Measurements from ENCODE around the gene RNF217.

Gene RNF217

DNA sequence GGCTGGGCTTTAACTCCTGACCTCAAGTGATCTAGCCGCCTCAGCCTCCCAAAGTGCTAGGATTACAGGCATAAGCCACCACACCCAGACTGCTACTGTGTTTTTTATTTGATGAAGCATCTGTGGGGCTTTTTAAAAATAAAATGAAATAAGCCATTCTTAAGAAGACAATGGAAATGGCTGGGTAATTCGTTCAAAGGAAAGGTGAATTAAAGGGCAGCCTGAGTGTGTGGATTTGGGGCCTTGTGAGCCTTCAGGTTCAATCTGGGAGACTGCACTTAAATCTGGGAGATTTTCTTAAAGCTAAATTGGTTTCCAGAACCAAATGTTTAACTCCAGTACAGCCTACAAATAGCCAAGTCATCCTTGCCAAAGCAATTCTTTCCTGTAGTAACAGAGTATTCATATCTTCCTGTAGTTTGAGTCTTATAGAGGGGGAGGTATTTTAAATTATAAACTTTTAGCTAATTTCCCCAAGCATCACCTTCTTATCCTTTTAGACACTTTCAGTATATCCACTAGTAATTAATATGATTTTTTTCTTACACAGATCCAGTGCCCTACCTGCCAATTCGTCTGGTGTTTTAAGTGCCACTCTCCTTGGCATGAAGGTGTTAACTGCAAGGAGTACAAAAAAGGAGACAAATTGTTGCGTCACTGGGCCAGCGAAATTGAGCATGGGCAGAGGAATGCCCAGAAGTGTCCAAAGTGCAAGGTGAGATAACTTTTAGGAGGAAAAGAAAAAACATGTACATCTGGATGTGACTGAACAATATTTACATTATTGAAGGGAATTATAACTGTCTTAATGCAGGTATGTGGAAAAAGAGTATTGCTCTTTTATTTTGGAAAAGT, 95.4 kb downstream of the RNF217 start:
- TF ChIP-seq, protein P1, sequence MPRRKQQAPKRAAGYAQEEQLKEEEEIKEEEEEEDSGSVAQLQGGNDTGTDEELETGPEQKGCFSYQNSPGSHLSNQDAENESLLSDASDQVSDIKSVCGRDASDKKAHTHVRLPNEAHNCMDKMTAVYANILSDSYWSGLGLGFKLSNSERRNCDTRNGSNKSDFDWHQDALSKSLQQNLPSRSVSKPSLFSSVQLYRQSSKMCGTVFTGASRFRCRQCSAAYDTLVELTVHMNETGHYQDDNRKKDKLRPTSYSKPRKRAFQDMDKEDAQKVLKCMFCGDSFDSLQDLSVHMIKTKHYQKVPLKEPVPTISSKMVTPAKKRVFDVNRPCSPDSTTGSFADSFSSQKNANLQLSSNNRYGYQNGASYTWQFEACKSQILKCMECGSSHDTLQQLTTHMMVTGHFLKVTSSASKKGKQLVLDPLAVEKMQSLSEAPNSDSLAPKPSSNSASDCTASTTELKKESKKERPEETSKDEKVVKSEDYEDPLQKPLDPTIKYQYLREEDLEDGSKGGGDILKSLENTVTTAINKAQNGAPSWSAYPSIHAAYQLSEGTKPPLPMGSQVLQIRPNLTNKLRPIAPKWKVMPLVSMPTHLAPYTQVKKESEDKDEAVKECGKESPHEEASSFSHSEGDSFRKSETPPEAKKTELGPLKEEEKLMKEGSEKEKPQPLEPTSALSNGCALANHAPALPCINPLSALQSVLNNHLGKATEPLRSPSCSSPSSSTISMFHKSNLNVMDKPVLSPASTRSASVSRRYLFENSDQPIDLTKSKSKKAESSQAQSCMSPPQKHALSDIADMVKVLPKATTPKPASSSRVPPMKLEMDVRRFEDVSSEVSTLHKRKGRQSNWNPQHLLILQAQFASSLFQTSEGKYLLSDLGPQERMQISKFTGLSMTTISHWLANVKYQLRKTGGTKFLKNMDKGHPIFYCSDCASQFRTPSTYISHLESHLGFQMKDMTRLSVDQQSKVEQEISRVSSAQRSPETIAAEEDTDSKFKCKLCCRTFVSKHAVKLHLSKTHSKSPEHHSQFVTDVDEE (CRISPR knock-in tag; IDR thresholded peaks at IDR 0.05), result no peak
- TF ChIP-seq, protein P2, sequence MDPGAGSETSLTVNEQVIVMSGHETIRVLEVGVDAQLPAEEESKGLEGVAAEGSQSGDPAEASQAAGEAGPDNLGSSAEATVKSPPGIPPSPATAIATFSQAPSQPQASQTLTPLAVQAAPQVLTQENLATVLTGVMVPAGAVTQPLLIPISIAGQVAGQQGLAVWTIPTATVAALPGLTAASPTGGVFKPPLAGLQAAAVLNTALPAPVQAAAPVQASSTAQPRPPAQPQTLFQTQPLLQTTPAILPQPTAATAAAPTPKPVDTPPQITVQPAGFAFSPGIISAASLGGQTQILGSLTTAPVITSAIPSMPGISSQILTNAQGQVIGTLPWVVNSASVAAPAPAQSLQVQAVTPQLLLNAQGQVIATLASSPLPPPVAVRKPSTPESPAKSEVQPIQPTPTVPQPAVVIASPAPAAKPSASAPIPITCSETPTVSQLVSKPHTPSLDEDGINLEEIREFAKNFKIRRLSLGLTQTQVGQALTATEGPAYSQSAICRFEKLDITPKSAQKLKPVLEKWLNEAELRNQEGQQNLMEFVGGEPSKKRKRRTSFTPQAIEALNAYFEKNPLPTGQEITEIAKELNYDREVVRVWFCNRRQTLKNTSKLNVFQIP (CRISPR knock-in tag; IDR thresholded peaks at IDR 0.05; ENCODE audit: borderline replicate concordance, low read depth), result no peak
- TF ChIP-seq, protein P3, sequence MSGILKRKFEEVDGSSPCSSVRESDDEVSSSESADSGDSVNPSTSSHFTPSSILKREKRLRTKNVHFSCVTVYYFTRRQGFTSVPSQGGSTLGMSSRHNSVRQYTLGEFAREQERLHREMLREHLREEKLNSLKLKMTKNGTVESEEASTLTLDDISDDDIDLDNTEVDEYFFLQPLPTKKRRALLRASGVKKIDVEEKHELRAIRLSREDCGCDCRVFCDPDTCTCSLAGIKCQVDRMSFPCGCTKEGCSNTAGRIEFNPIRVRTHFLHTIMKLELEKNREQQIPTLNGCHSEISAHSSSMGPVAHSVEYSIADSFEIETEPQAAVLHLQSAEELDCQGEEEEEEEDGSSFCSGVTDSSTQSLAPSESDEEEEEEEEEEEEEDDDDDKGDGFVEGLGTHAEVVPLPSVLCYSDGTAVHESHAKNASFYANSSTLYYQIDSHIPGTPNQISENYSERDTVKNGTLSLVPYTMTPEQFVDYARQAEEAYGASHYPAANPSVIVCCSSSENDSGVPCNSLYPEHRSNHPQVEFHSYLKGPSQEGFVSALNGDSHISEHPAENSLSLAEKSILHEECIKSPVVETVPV (CRISPR knock-in tag; IDR thresholded peaks at IDR 0.05), result no peak
- TF ChIP-seq ZNF8 (CRISPR knock-in tag; IDR thresholded peaks at IDR 0.05) (no peak), BACH2 (CRISPR knock-in tag; IDR thresholded peaks at IDR 0.05; ENCODE audit: borderline replicate concordance) (no peak), ISL1 (CRISPR knock-in tag; IDR thresholded peaks at IDR 0.05) (no peak), ZFP30 (CRISPR knock-in tag; IDR thresholded peaks at IDR 0.05) (no peak), PPARA (CRISPR knock-in tag; IDR thresholded peaks at IDR 0.05; ENCODE audit: borderline replicate concordance) (no peak)
- TF ChIP-seq, protein P4, sequence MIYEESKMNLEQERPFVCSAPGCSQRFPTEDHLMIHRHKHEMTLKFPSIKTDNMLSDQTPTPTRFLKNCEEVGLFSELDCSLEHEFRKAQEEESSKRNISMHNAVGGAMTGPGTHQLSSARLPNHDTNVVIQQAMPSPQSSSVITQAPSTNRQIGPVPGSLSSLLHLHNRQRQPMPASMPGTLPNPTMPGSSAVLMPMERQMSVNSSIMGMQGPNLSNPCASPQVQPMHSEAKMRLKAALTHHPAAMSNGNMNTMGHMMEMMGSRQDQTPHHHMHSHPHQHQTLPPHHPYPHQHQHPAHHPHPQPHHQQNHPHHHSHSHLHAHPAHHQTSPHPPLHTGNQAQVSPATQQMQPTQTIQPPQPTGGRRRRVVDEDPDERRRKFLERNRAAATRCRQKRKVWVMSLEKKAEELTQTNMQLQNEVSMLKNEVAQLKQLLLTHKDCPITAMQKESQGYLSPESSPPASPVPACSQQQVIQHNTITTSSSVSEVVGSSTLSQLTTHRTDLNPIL (CRISPR knock-in tag; IDR thresholded peaks at IDR 0.05; ENCODE audit: low read depth), result no peak
- ATAC-seq, result no peak

DNA sequence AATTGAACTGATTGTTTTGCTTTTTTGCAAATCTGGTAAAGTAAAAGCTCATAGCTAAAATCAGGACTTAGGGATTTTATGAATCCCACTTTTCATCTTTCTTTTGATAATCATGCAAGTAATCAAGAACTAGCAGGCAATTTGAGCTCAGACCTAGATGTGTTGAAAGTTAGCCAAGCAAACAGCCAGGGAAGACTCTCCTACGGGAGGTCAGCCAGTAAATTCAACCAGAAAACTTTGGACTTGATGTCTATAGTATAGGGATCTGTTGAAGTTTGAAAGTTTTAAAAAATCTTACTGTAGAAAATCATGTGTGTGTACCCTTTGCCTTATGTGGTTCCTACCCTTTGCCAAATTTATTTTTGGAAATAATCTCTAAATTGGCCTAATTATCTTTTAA, 96.3 kb downstream of the RNF217 start:
- TF ChIP-seq, protein P3 (CRISPR knock-in tag; IDR thresholded peaks at IDR 0.05), result no peak
- TF ChIP-seq BACH2 (CRISPR knock-in tag; IDR thresholded peaks at IDR 0.05; ENCODE audit: borderline replicate concordance) (no peak), ISL1 (CRISPR knock-in tag; IDR thresholded peaks at IDR 0.05) (no peak), OSR1 (CRISPR knock-in tag; IDR thresholded peaks at IDR 0.05) (no peak), PPARA (CRISPR knock-in tag; IDR thresholded peaks at IDR 0.05; ENCODE audit: borderline replicate concordance) (no peak), TOX (CRISPR knock-in tag; IDR thresholded peaks at IDR 0.05; ENCODE audit: borderline replicate concordance) (no peak), ZC3H10 (CRISPR knock-in tag; IDR thresholded peaks at IDR 0.05) (no peak), ZNF70 (CRISPR knock-in tag; IDR thresholded peaks at IDR 0.05) (no peak), RARB (CRISPR knock-in tag; IDR thresholded peaks at IDR 0.05) (no peak), ZFP3 (CRISPR knock-in tag; IDR thresholded peaks at IDR 0.05) (no peak), GLIS3 (CRISPR knock-in tag; IDR thresholded peaks at IDR 0.05) (no peak), ZNF565 (CRISPR knock-in tag; conservative IDR thresholded peaks at IDR 0.05; ENCODE audit: low read depth) (no peak), ZFP30 (CRISPR knock-in tag; IDR thresholded peaks at IDR 0.05) (no peak), SNAI2 (CRISPR knock-in tag; IDR thresholded peaks at IDR 0.05) (no peak), ZNF8 (CRISPR knock-in tag; IDR thresholded peaks at IDR 0.05) (no peak), ESRRG (CRISPR knock-in tag; IDR thresholded peaks at IDR 0.05) (no peak)
- TF ChIP-seq, protein P2 (CRISPR knock-in tag; IDR thresholded peaks at IDR 0.05; ENCODE audit: borderline replicate concordance, low read depth), result no peak
- TF ChIP-seq, protein P4 (CRISPR knock-in tag; IDR thresholded peaks at IDR 0.05; ENCODE audit: low read depth), result no peak
- TF ChIP-seq, protein P1 (CRISPR knock-in tag; IDR thresholded peaks at IDR 0.05), result no peak
- ATAC-seq, result no peak

Data from SK-N-SH treated with all-trans-retinoic acid at 6 μM for 48 hours (cell line).